Large intestine (tissue), 3 donors: Measurements from ENCODE around the gene ACER3. TPM values are rescaled to one million over a fixed set of nuclear protein-coding genes. Genes with fewer than 3 reads are reported as not detected.
"Not testable (repeated sequence)": the region's sequence is repeated elsewhere in the genome, so short reads cannot be mapped to it uniquely, and the experiment has no call there.

Experiments
- DNase-seq, 2 donors: peaks; one replicate each; pipeline versions ENCODE4 v3.0.0 to v3.0.0-alpha.2; 2013
- H3K27ac ChIP-seq: one replicate; pipeline ENCODE4 v1.5.1; 2013; ENCODE audit warnings: low read length
- H3K27me3 ChIP-seq: 2 replicates; pipeline ENCODE4 v1.6.1; 2013; ENCODE audit warnings: low read length; ENCODE audit not compliant: control insufficient read depth, insufficient read depth
- H3K36me3 ChIP-seq: 2 replicates; pipeline ENCODE4 v1.6.1; 2013; ENCODE audit warnings: low read length; ENCODE audit not compliant: control insufficient read depth, insufficient read depth
- H3K4me1 ChIP-seq: one replicate; pipeline ENCODE4 v1.6.1; 2013; ENCODE audit warnings: low read length; ENCODE audit not compliant: control insufficient read depth, insufficient read depth
- H3K4me3 ChIP-seq: one replicate; pipeline ENCODE4 v1.5.1; 2013; ENCODE audit warnings: low read length
- H3K9me3 ChIP-seq: one replicate; pipeline ENCODE4 v1.6.1; 2013; ENCODE audit warnings: mild to moderate bottlenecking, low read depth, low read length, moderate library complexity; ENCODE audit not compliant: control insufficient read depth
- WGBS: methylation state at CpG from one replicate; pipeline ENCODE4 v1.1.5; 2013; ENCODE audit warnings: low lambda C conversion rate; ENCODE audit not compliant: insufficient coverage; 5-methylcytosine and 5-hydroxymethylcytosine counted together
- polyA plus RNA-seq: library from polyadenylated mRNA; unstranded; fragments of 120-200 nt; gene quantifications from one replicate; pipeline ENCODE4 v1.2.1, GENCODE V29; 2013

ACER3 gene
- polyA plus RNA-seq, 1 donor = 9.4 TPM

GRCh38 chr11:76962583-76963416 lies 102.1 kb downstream of the ACER3 start:
- peaks cover 6% of the 10 kb centered on the region for H3K9me3 ChIP-seq
- H3K4me1 ChIP-seq = peaks cover 17% of the 10 kb centered on the region
- WGBS = 20% methylated on average over 1 of the region's 4 CpGs
- H3K36me3 ChIP-seq = no peaks in the 10 kb centered on the region
- H3K4me3 ChIP-seq = no peak overlapping the region
- peak; percentile 83 to 93 for DNase-seq
- H3K27ac ChIP-seq = peak overlapping the region; percentile 86
- H3K27me3 ChIP-seq = no peaks in the 10 kb centered on the region

GRCh38 chr11:76963417-76964168 lies 102.9 kb downstream of the ACER3 start:
- WGBS = no CpG with 5 or more reads among the region's 16 CpGs
- DNase-seq = peak; percentile 49 to 77
- H3K9me3 ChIP-seq = not testable (repeated sequence)

GRCh38 chr11:76972051-76972450 lies 111.3 kb downstream of the ACER3 start:
- no peak overlapping the region for H3K27ac ChIP-seq
- DNase-seq = no peak
- no peaks in the 10 kb centered on the region for H3K36me3 ChIP-seq
- no peaks in the 10 kb centered on the region for H3K27me3 ChIP-seq
- no peaks in the 10 kb centered on the region for H3K9me3 ChIP-seq
- no peaks in the 10 kb centered on the region for H3K4me1 ChIP-seq
- no peak overlapping the region for H3K4me3 ChIP-seq

More at GRCh38 chr11:76963417-76964168, 102.9 kb downstream of the ACER3 start:
- not testable (repeated sequence) for H3K36me3 ChIP-seq, H3K27me3 ChIP-seq, H3K4me3 ChIP-seq
- Histone ChIP-seq H3K27ac (peak overlapping the region; percentile 86), H3K4me1 (peaks cover 17% of the 10 kb centered on the region)

- 90% methylated on average over 2 of the region's 2 CpGs for WGBS
- Histone ChIP-seq H3K36me3 (peaks cover 3% of the 10 kb centered on the region), H3K27me3 (no peaks in the 10 kb centered on the region), H3K4me1 (peaks cover 5% of the 10 kb centered on the region), H3K9me3 (peaks cover 15% of the 10 kb centered on the region), H3K4me3 (no peak overlapping the region), H3K27ac (no peak overlapping the region)
- no peak for DNase-seq
Measured at GRCh38 chr11:76974179-76974891, 113.6 kb downstream of the ACER3 start.

GRCh38 chr11:76975513-76975912 lies 114.8 kb downstream of the ACER3 start:
- no peak overlapping the region for H3K4me3 ChIP-seq
- DNase-seq = no peak
- H3K9me3 ChIP-seq = peaks cover 15% of the 10 kb centered on the region
- no peak overlapping the region for H3K27ac ChIP-seq
- peaks cover 11% of the 10 kb centered on the region for H3K4me1 ChIP-seq
- H3K27me3 ChIP-seq = no peaks in the 10 kb centered on the region
- peaks cover 3% of the 10 kb centered on the region for H3K36me3 ChIP-seq

- H3K9me3 ChIP-seq = peaks cover 15% of the 10 kb centered on the region
- no peak overlapping the region for H3K27ac ChIP-seq
- no peaks in the 10 kb centered on the region for H3K27me3 ChIP-seq
- no peak for DNase-seq
- no peak overlapping the region for H3K4me3 ChIP-seq
- peaks cover 14% of the 10 kb centered on the region for H3K4me1 ChIP-seq
- peaks cover 3% of the 10 kb centered on the region for H3K36me3 ChIP-seq
- no CpG with 5 or more reads among the region's 8 CpGs for WGBS
Measured at GRCh38 chr11:76977791-76978190, 117.1 kb downstream of the ACER3 start.

GRCh38 chr11:76978239-76978638 lies 117.5 kb downstream of the ACER3 start:
- H3K27ac ChIP-seq = no peak overlapping the region
- H3K4me3 ChIP-seq = no peak overlapping the region
- peaks cover 15% of the 10 kb centered on the region for H3K9me3 ChIP-seq
- no peak for DNase-seq
- peaks cover 17% of the 10 kb centered on the region for H3K4me1 ChIP-seq
- WGBS = no CpG with 5 or more reads among the region's 4 CpGs
- H3K36me3 ChIP-seq = peaks cover 3% of the 10 kb centered on the region
- no peaks in the 10 kb centered on the region for H3K27me3 ChIP-seq

- Histone ChIP-seq H3K27me3 (no peaks in the 10 kb centered on the region), H3K27ac (no peak overlapping the region), H3K4me3 (no peak overlapping the region), H3K4me1 (peaks cover 20% of the 10 kb centered on the region), H3K9me3 (peaks cover 15% of the 10 kb centered on the region), H3K36me3 (peaks cover 3% of the 10 kb centered on the region)
- no CpG with 5 or more reads among the region's 3 CpGs for WGBS
- no peak for DNase-seq
Measured at GRCh38 chr11:76978818-76979217, 118.1 kb downstream of the ACER3 start.

GRCh38 chr11:76980196-76980595 lies 119.5 kb downstream of the ACER3 start:
- peak overlapping the region; percentile 51 for H3K27ac ChIP-seq
- H3K36me3 ChIP-seq = peaks cover 3% of the 10 kb centered on the region

GRCh38 chr11:76984743-76985142 lies 124.0 kb downstream of the ACER3 start:
- H3K27ac ChIP-seq = peak overlapping the region; percentile 69
- DNase-seq = peak; percentile 54 to 72
- no peak overlapping the region for H3K4me3 ChIP-seq
- H3K36me3 ChIP-seq = no peaks in the 10 kb centered on the region
- no peaks in the 10 kb centered on the region for H3K9me3 ChIP-seq
- H3K27me3 ChIP-seq = no peaks in the 10 kb centered on the region
- peaks cover 44% of the 10 kb centered on the region for H3K4me1 ChIP-seq
- no CpG with 5 or more reads among the region's 1 CpG for WGBS

More at GRCh38 chr11:76980196-76980595, 119.5 kb downstream of the ACER3 start:
- H3K9me3 ChIP-seq = peaks cover 15% of the 10 kb centered on the region
- H3K27me3 ChIP-seq = no peaks in the 10 kb centered on the region
- peaks cover 30% of the 10 kb centered on the region for H3K4me1 ChIP-seq
- no peak overlapping the region for H3K4me3 ChIP-seq
- DNase-seq = no peak
